NK-92 treated with Interleukin-12 subunit alpha and Interleukin-12 subunit beta, amount 100 ng/mL, for 24 hours (cell line): ENCODE data around the gene IL11.

Source experiments
- DNase-seq: peaks from one replicate; lab custom pipeline; 2025; lab: John Stamatoyannopoulos, UW

The IL11 gene

GRCh38 chr19:55324662-55325061, 45.6 kb downstream of the IL11 start:
- DNase-seq, result no peak

GRCh38 chr19:55322204-55322885, 47.9 kb downstream of the IL11 start:
- no peak for DNase-seq

- no peak for DNase-seq
These were observed 48.7 kb downstream of the IL11 start for GRCh38 chr19:55321466-55322137.

- no peak for DNase-seq
These were observed 49.3 kb downstream of the IL11 start for GRCh38 chr19:55320844-55321419.

- no peak for DNase-seq
These were observed 50.5 kb downstream of the IL11 start for GRCh38 chr19:55319785-55320184.

- DNase-seq, result no peak
These were observed 53.6 kb downstream of the IL11 start for GRCh38 chr19:55316646-55317045.

GRCh38 chr19:55315956-55316525, 54.2 kb downstream of the IL11 start:
- no peak for DNase-seq

- no peak for DNase-seq
These were observed 55.9 kb downstream of the IL11 start for GRCh38 chr19:55314396-55314795.
